ENCODE measurements around the gene SLC4A4.

Gene SLC4A4

DNA sequence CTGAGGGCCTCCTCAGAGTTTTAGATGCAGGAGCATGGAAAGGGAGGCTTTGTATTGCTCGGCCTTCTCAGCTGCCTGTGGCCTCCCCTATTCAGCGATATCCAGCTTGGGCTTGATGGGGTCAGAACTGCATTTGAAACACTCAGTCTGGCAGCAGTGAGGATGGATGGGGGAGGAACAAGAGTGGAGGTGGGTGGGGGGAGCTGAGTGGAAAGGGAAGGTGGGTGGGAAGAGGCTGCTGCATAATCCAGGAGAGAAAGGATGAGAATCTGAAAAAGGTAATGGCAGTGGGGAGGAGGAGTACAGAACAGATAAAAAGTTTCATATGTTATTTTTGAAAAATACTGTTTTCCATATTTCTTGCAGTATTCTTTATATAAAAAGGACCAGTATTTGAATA lies 202.7 kb downstream of the SLC4A4 start:
- no peak for DNase-seq (ENCODE audit: low read depth)

DNA sequence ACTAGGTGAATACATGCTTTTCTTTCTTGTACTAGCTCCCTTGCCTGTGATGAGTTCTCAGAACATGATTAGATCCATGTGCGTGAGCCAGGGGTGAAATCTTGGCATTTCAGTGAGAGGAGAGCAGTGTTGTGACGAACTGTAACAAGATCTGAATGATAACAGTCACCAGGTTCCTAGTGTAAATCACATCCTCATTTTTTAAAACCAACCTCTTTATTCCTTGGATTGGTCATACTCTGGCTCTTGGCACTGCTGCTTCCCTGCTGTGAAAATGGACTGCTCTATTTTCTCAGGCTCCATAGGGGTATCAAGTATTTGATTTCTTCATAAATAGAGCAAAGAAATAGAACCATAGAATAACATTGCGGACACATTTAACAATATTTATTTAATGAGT lies 206.3 kb downstream of the SLC4A4 start:
- DNase-seq (ENCODE audit: low read depth): no peak

DNA sequence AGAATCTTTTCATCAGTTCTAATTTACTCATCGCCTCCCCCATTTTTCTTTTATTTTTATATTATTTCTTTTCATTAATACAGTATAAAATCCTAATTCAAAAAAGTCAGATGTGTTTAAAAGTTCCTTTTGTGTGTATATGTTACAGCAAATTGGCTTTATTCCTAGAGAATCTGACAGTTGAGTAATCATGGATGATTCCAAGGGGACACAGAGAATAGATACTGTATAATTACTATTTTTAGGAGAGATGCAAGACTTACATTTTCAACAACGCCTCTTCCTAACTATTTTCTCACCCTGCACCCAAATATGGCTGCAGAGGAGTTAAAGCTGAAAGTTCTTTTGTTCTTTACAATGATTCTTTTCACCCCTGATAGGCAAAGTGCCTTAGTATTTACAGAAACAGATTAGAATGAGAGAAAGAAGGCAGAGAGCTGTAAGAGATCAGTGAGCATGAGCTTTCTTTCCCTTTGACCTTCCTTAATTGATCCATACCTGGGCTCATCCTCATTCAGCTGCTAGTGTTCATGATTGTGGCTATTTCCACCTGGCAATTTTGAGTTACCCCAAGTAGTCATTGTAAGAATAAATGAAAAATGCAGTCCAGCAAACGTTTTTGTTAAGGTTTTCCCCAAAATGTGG lies 210.8 kb downstream of the SLC4A4 start:
- no peak for DNase-seq (ENCODE audit: low read depth)

DNA sequence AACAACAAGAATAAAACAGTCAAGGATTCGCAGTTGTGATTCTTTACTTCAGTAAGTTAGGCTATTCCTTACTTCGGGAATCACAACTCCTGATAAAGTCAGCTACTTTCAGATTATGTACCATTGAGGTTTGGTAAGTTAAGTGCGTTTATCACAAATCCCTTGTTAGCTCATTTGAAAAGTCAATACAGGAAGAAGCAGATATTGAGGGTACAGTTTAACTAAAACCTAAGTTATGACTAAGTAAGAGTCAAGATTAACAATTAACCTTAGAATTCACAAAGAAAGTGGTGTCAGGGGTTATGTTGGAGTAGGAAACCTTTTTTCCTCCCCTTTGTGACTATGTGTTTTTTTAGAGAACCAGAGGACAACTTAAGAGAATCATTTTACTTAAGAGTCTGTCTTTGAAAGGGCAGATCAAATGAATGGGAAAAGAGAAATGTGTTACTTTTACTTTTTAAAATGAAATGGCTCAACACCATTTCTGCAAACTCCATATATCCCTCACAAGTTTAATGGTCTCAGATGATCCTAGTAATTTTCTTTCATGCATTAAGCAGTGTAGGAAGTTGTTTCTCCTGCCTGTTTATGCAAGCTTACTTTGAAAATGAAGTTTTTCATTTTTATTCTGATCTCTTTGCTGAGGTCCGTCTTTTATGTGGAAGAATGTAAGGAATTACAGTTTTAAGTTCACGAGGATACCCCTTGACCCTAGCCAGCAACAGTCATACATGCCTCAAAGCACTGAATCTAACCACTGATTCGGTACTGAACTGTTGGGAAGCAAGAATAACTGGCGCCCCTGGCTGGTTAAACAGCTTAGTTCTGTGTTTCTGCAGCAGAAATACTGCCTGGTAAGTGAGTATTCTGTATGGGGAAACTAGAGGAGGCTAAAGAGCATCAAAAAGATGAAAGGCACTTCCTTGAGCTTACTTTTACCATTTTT lies 211.7 kb downstream of the SLC4A4 start:
- DNase-seq (ENCODE audit: low read depth): no peak

DNA sequence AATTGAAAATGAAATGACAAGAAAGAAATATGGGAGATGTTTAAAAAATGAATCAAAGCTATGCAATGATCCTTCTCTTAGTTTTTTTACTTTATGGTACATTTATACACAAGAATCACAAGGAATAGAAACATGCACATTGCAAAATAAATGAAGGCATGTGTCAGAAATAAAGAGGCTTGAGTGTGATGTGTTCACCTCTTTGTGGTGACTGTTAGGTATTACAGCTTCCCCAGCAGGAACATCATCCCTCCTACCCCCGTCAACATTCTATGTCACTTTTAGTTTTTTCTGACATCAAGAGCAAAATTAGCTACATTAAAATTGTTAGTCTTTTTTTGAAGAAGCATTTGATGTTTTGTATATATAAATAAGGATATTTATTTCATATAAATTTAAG lies 214.8 kb downstream of the SLC4A4 start:
- no peak for DNase-seq (ENCODE audit: low read depth)

DNA sequence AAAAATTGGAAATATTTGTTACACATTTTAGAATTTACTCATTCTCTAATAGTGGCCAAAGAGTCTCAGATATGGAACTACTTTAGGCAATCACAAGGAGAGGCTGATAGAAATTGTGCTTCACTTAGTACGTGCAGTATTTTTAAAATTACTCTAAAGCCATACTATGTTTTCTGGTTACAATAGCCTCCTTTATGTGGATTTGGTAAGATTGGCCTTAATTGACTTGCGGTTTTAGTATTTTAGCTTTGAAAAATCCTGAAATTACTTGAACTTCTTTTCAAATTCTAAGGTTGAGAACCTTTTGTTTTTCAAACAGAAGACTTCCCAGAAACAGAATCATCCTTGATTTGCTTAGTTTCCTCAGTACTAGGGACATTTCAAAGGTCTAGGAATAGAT lies 215.2 kb downstream of the SLC4A4 start:
- DNase-seq (ENCODE audit: low read depth): no peak

DNA sequence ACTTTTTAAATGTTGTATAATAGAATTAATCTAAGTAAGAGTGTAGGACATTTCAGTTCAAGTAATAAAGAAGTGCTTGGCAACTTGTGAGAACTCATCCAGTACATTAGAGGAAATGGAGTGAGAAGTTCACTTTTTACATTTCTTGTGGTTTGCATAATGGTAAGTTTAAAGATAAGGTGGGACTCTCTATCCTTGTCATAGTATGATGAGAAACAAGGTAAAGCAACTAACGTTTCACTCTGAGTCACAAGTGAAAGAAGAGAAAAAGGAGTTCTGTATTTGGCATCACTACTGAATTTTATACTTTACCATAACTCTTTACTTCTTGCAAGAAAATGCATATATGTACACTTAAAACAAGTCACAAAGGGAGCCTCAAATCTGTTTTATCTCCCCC lies 219.4 kb downstream of the SLC4A4 start:
- DNase-seq (ENCODE audit: low read depth): no peak

DNA sequence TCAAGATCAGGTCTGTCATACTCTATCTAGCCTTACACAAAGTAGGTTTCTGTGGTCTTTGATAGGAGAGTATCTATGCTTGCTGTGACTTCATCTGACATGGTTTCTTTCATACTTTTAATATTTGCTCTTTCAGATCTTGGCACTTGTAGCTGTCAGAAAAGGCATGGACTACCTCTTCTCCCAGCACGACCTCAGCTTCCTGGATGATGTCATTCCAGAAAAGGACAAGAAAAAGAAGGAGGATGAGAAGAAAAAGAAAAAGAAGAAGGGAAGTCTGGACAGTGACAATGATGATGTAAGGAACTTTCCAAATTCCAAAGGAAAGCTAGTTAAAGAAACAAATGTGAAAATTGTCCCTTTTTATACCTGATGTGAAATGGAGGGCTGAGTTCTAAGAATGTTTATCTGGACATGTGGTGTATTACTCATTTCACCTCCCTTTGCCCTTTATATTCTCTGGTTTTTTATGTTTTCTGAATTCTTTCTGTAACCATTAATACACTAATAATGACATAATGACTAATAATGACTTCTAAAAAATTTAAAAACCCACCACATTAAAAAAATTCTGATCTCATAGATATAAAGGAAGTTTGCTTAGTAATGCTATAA lies 221.2 kb downstream of the SLC4A4 start:
- DNase-seq (ENCODE audit: low read depth): no peak

DNA sequence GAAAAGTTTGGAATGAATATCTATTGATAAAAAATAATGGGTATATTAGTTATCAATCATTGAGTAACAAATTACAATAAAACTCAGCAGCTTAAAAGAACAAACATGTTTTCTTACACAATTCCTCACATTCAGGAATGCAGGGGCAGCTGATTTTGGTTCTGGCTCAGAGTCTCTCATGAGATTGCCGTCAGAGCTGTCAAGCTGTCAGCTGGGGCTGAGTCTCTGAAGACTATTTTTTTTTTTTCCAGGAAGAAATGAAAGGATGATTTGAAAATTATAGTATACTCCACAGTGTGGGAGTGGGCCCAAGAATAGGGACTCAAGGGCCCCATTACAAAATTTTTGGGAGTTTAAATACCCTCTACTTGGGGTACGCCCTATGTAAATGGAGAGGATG lies 226.0 kb downstream of the SLC4A4 start:
- DNase-seq (ENCODE audit: low read depth): no peak

DNA sequence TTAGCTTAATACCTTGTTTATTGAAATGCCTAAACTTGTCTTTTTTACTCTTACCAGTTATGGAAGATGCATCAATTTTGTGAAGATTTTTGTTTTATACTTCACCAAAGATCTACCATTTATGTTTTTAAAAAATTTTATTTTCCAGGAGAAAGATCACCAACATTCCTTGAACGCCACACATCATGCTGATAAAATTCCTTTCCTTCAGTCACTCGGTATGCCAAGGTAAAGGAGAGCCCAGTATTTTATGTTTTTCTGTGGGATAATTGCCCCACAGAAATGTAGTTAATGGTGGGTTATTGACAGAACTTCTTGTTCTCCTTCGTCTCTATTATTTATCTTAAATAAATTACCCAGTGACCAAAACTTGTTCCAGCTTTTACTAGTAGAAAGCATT lies 228.0 kb downstream of the SLC4A4 start:
- no peak for DNase-seq (ENCODE audit: low read depth)

DNA sequence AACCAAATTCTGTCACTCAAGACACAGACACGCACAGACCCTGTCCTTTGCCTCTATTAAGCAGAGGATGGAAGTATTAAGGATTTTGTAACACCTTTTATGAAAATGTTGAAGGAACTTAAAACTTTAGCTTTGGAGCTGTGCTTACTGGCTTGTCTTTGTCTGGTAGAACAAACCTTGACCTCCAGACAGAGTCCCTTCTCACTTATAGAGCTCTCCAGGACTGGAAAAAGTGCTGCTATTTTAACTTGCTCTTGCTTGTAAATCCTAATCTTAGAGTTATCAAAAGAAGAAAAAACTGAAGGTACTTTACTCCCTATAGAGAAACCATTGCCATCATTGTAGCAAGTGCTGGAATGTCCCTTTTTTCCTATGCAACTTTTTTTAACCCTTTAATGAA lies 229.3 kb downstream of the SLC4A4 start:
- DNase-seq (ENCODE audit: low read depth): no peak

DNA sequence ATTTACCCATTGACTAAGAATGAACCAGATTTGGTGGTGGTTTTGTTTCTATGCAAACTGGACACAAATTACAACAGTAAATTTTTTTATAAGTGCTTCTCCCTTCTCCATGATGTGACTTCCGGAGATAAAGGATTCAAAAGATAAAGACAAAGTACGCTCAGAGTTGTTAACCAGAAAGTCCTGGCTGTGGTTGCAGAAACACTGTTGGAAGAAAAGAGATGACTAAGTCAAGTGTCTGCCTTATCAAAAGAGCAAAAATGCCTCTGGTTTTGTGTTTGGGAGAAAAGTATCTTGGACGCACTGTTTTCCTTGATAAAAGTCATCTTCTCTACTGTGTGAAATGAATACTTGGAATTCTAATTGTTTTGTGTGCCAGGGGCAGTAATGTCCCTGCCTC lies 231.7 kb downstream of the SLC4A4 start:
- no peak for DNase-seq (ENCODE audit: low read depth)

DNA sequence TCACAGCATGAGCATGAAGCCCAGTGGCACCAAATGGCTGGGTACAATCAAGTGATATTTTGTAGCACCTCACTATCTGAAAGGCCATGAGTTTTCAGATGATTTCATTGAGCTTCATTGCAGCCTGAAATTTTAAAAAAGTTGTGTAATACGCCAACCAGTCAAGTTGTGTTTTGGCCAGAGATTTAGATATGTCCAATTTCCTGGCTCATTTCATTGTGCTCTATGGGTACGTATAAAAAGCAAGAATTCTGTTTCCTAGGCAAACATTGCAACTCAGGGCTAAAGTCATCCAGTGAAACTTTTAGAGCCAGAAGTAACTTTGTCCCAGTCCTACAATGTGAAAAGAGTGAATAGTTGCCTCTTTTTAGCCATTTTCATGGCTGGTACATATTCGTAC lies 232.5 kb downstream of the SLC4A4 start:
- no peak for DNase-seq (ENCODE audit: low read depth)

DNA sequence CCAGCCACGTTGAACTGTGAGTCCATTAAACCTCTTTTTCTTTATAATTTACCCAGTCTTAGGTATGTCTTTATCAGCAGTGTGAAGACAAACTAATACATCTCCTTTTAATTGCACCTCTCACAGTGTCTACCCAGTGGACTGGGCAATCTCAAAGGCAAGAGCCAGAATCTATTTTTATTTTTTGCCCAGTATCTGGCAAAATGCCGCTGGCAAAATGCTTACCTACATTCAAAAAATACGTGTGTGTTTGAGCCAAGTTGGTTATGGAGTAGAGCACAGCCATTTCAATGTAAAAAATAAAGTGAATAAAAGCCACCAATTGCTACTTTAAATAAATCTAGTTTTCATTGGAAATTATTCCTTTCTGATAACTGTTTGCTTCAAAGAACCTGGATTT lies 245.2 kb downstream of the SLC4A4 start:
- DNase-seq (ENCODE audit: low read depth): no peak

DNA sequence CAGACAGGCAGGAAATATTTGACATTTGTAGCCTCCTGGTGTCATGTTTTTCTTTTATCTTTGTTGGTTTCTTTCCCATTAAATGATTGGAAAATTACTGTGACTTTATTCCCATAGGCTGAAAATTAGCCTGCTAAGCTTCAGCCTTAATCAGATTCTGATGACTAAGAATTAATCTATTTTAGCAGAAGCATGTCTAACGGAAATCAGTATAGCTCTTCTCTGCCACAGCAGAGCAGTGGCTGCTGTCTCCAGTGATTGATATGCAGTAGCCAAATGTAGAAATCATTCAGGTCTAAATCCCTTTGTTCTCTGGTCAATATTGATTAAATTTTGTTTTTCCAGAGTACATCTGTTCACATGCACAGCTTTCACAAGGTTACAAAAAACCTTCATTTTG lies 245.8 kb downstream of the SLC4A4 start:
- no peak for DNase-seq (ENCODE audit: low read depth)

DNA sequence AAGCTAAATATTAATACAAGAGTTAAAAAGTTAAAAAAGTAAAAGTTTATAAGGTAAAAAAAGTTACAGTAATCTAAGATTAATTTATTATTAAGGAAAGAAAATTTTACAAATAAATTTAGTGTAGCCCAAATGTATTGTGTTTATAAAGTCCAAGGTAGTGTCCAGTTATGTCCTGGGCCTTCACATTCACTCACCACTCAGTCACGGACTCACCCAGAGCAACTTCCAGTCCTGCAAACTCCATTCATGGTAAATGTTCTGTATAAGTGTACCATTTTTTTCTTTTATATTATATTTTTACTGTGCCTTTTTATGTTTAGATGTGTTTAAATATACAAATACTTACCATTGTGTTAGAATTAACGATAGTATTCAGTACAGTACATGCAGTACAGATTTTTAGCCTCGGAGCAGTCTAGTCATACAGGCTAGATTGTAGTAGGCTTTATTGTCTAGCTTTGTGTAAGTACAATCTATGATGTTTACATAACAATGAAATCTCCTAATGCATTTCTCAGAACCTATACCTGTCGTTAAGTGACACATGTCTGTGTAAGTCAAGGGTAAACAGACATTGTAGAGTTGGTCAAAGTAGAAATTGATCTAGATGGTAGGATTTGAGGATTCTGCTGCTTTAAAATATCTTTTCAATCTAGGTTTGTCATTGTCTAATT lies 247.4 kb downstream of the SLC4A4 start:
- DNase-seq (ENCODE audit: low read depth): no peak

DNA sequence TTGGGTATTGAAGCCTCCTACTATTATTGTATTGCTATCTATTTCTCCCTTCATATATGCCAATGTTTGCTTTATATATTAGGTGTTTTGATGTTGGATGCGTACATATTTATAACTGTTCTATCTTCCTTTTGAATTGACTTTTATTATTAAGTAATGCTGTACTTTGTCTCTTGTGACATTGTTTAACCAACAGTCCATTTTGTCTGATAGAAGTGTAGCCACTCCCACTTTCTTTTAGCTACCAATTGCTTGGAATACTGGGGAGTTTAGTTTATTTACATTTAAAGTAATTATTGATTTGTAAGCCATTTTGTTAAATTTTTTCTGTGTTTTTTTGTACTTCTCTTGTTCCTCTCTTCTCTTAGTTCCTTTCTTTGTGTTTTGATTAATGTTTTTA lies 249.2 kb downstream of the SLC4A4 start:
- DNase-seq (ENCODE audit: low read depth): no peak

DNA sequence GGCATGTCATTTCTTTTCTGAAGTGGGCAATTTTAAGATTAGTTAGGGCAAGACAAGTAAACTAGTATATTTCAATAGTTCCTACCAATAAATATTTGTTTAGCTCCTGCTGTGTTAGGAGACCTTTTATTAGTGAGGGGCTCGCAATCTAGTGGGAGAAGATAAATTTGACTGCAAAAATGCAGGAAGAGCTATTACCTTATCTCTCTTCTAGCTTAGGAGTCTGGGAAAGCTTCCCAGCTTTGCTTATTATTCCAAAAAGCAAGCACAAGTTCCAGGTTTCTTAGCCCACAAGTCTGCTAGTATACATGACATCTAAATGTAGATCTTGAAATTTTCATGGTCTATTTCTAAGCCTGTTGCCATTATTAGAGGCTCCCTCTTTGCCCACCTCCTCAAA lies 254.0 kb downstream of the SLC4A4 start:
- DNase-seq (ENCODE audit: low read depth): no peak

DNA sequence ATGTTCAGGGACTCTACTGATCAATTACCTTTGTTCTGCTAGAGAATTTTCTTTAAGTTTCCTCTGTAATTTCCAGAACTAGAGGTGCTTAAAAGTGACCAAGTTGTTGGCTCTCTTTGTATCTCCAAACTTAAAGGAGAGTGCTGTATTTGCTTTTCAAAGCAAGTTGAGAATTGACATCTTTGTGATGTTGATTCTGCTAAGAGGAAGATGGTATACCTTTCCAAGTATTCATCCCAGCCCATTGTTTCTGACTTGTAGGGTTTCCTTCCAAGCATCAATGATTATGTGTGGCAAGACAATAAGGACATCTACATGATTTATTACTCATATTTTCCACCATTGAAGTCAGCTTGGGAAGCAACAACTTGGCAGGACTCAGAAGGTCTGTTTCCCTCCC lies 254.5 kb downstream of the SLC4A4 start:
- DNase-seq (ENCODE audit: low read depth): no peak

DNA sequence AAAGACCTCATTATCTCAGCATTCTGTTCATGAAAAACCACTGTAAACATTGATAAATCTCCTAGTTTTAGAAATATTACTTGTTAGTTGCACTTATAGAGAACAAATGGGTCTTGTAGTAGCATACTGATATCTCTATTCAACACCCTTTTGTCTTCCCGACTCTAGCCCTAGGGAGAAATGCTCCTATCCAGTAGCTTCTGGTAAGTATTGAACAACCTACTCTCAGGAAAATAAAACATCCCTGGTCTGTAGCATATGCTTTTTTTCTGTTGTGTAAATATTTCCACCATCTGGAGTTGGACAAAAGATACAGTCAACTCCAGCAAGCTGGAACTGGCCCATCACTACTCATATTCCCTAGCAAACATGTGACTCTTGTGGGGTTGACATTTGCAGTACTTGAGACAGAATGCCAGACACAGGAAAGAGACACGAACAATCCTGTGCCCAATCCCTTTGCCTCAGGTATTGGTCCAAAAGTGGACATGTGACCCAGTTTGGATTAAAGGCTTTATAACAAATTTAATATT lies 256.8 kb downstream of the SLC4A4 start:
- DNase-seq (ENCODE audit: low read depth): no peak

DNA sequence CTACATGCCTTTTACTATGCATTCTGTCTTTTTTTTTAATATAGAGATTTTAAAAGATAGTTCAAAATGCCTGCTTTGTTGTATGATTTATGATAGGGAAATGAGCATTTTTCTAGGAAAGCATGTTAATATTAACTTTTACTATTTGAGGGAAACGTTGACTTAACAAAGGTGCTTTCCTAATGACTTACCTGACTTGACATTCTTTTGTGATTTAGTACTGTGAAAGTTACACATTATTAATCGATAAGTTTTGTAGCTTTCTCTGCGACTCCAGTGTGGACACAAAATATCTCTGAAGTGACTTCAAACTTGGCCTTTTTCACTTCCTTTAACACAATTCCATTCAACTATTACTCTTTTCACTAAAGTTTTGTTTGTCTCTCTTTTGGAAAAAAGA lies 260.8 kb downstream of the SLC4A4 start:
- no peak for DNase-seq (ENCODE audit: low read depth)

DNA sequence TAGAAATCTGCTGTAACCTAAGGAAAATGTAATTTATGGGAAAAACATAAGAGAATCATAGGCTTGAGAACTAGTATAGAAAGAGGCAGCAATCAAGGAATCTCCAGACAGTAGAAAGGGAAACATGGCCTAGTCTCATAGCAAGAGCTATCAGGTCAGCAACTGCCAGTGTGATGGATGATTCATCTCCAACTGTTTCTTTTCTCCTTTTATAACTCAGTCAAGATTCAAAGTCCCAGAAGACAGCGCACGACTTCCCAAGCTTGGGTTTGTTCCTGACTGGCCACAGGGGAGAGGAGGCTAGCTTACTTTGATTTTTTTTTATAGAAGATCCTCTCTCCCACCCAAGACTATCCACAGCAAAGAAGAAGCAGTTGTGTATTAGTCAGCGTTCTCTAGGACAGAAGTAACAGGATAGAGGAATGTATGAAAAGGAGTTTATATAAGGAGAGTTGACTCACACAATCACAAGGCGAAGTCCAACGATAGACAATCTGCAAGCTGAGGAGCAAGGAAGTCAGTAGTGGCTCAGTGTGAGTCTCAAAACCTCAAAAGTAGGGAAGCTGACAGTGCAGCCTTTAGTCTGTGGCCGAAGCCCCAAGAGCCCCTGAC lies 263.6 kb downstream of the SLC4A4 start:
- no peak for DNase-seq (ENCODE audit: low read depth)

Measured in T-helper 22 cell (primary cell).